K562 treated with DMSO at 1 percent for 4 hours (cell line): ENCODE measurements around the gene IDNK. TPM values are rescaled to one million over a fixed set of nuclear protein-coding genes. Genes with fewer than 3 reads are reported as not detected.

Experiments used
- total RNA-seq: library from RNA; unstranded; fragments of 300-600 nt; gene quantifications from 2 replicates; pipeline ENCODE4 v1.2.3, GENCODE V29; 2022; ENCODE audit not compliant: insufficient read depth

IDNK gene
- not detected in 2 replicates for total RNA-seq

DNA sequence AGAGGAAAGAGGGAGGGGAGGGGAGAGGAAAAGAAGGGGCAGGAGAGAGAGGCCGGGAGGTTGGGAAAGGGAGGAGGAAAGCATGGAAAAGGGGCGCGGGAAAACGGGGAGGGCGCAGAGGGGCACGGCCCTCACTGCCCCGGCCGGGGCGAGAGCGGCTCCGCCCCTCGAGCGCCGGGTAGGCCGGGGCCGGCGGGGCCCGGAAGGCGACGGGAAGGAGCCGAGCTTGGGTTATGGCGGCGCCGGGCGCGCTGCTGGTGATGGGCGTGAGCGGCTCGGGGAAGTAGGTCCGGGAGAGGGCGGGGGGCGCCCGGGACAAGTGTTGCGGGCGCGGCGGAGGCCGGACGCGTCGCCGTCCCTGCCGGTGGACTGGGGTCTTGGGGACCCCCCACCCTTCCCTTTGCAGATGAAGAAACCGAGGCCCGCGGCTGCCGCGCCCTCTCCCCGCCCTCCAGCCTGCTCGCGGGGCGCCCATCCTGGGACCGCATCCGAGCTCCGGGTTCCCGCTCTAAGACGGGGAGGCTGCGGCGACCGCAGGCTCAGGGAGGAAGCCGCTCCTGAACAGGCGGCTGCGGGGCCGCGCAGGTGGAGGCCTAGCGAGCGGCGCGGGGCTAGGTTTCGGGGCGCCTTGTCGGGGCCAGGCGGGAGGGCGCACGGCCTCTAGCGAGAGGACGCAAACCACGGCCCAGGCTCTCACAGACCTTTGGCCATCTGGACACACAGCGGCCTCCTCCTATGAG lies at the start of gene IDNK:
IDNK (plus strand) TSS at position 205 of the 740 bp plus-strand sequence; CDS start at position 234, 29 bp downstream.

Other genes starting within 250 kb of the IDNK start
- gene FRMD3, start 84.7 kb upstream of the IDNK start, total RNA-seq: 0.37 and 0.57 TPM in 2 replicates
- 34.1 and 36.0 TPM in 2 replicates for gene UBQLN1, start 84.8 kb downstream of the IDNK start, total RNA-seq
- gene GKAP1, start 194.6 kb downstream of the IDNK start, total RNA-seq: 5.8 and 7.4 TPM in 2 replicates